AG09319 (cell line): ENCODE results near the gene OSBP2.
"Not testable (repeated sequence)": the region's sequence is repeated elsewhere in the genome, so short reads cannot be mapped to it uniquely, and the experiment has no call there.

ENCODE experiments used
- DNase-seq: peaks from one replicate; pipeline ENCODE4 v3.0.0-alpha.2; 2010; ENCODE audit warnings: low read depth; ENCODE audit errors: extremely low read depth
- CTCF ChIP-seq: IDR thresholded peaks from 2 replicates; pipeline ENCODE4 v1.5.1; 2011; ENCODE audit warnings: low read depth, mild to moderate bottlenecking, inconsistent platforms, low read length, moderate library complexity

The OSBP2 gene

GRCh38 chr22:30773919-30774318, 79.2 kb downstream of the OSBP2 start:
- DNase-seq = no peak
- no peak for TF ChIP-seq CTCF

- TF ChIP-seq CTCF = no peak
- no peak for DNase-seq
These were observed 79.9 kb downstream of the OSBP2 start for GRCh38 chr22:30774566-30774965.

- no peak for DNase-seq
- TF ChIP-seq CTCF = no peak
These were observed 81.8 kb downstream of the OSBP2 start for GRCh38 chr22:30776476-30776875.

- DNase-seq = not testable (repeated sequence)
These were observed 82.5 kb downstream of the OSBP2 start for GRCh38 chr22:30777146-30777545.

GRCh38 chr22:30777587-30777986, 82.9 kb downstream of the OSBP2 start:
- DNase-seq = no peak
- TF ChIP-seq CTCF = no peak

- no peak for DNase-seq
- TF ChIP-seq CTCF = no peak
These were observed 83.6 kb downstream of the OSBP2 start for GRCh38 chr22:30778261-30778660.

GRCh38 chr22:30780026-30780425, 85.4 kb downstream of the OSBP2 start:
- DNase-seq = no peak
- TF ChIP-seq CTCF = no peak

- no peak for TF ChIP-seq CTCF
- DNase-seq = no peak
These were observed 86.7 kb downstream of the OSBP2 start for GRCh38 chr22:30781271-30781875.
